H7 (cell line): ENCODE measurements around the gene GPR22. TPM values are rescaled to one million over a fixed set of nuclear protein-coding genes. Genes with fewer than 3 reads are reported as not detected.

Experiments
- DNase-seq: peaks from one replicate; pipeline ENCODE4 v3.0.0; 2012
- H3K27me3 ChIP-seq: 2 replicates; pipeline ENCODE4 v1.6.0; 2011; ENCODE audit warnings: mild to moderate bottlenecking, low read length; ENCODE audit not compliant: control insufficient read depth, insufficient read depth
- H3K36me3 ChIP-seq: replicated peaks from 2 replicates; pipeline ENCODE4 v1.5.1; 2011; ENCODE audit warnings: low read length; ENCODE audit not compliant: control insufficient read depth, insufficient read depth
- H3K4me3 ChIP-seq: 2 replicates; pipeline ENCODE4 v1.5.1; 2011; ENCODE audit warnings: low read depth, mild to moderate bottlenecking, control low read depth, low read length, moderate library complexity; ENCODE audit not compliant: insufficient read depth
- total RNA-seq: library from RNA; depleted of rRNA; stranded (reverse); fragments of >200 nt; shearing (Covaris generic); gene quantifications from 2 replicates; pipeline ENCODE4 v1.2.3, GENCODE V29; 2014; rRNA removed

The GPR22 gene
- total RNA-seq, 1 experiment from 2014 or later: not detected

DNA sequence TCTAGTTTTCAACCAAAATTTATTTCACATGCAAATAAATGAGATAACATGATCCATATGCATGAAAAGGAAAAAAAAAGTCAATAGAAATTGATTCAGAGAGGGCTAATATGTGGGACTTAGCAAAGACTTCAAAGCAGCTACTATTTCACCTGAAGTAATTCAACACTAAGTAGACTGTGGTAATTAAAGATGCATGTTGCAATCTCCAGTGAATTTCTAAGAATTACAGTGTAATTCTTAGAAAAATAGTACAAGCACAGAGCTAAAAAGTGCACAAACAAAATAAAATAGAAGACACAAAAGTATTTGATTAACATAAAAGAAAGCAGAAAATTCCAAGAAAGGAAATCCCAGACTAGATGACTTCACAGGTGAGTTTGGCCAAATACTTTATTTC is 25.7 kb downstream of the GPR22 start:
- no peaks in the 10 kb centered on the region for H3K27me3 ChIP-seq
- no peak for DNase-seq
- H3K4me3 ChIP-seq: no peak overlapping the region
- no peaks in the 10 kb centered on the region for H3K36me3 ChIP-seq

DNA sequence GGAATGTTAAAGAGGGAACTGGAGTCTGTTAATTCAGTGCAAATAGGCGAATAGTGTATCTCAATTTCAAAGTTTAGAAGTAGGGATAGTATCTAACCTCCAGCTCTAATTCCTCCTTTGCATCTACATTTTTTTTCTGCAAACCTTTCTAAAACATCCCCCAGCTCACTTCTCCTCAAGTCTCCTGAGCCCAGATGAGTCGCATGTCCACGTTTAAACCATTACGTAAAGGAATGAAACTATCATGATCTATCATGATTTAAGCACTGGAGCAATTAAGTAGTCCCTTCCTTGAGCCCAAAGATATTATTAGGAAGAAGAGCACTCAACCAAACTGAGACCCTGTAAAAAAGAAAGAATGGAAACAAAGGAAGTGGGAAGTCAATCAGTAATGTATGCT is 29.9 kb downstream of the GPR22 start:
- DNase-seq: no peak
- Histone ChIP-seq H3K27me3 (no peaks in the 10 kb centered on the region), H3K4me3 (no peak overlapping the region), H3K36me3 (no peaks in the 10 kb centered on the region)

DNA sequence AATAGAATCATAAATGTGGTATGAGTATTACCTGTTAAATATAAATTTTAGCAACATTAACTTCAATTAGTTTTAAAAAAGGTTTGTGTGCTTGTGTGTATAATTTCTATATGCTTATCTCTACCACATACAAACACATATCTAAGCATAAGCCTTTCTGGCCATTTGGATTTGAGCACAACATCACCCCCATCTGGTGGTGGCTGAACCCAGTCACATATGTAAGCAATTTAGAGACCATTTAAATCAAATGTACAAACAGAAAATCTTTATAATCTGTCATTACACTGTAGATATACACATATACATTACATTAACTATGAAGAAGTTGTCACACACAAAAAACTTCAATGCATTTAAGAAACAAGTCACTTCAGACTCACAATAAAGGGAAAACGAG is 31.7 kb downstream of the GPR22 start:
- peak; percentile 16 for DNase-seq
- Histone ChIP-seq H3K4me3 (no peak overlapping the region), H3K27me3 (no peaks in the 10 kb centered on the region), H3K36me3 (no peaks in the 10 kb centered on the region)

DNA sequence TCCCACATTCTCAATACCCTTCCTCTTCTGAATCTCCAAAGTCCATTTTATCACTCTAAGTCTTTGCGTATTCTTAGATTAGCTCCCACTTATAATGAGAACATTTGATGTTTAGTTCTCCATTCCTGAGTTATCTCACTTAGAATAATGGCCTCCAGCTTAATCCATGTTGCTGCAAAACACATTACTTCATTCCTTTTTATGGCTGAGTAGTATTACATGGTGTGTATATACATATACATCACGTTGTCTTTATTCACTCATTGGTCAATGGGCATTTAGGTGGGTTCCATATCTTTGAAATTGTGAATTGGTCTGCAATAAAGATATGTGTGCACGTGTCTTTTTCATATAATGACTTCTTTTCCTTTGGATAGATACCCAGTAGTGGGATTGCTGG is 32.3 kb downstream of the GPR22 start:
- Histone ChIP-seq H3K36me3 (no peaks in the 10 kb centered on the region), H3K27me3 (no peaks in the 10 kb centered on the region), H3K4me3 (no peak overlapping the region)
- DNase-seq: no peak

DNA sequence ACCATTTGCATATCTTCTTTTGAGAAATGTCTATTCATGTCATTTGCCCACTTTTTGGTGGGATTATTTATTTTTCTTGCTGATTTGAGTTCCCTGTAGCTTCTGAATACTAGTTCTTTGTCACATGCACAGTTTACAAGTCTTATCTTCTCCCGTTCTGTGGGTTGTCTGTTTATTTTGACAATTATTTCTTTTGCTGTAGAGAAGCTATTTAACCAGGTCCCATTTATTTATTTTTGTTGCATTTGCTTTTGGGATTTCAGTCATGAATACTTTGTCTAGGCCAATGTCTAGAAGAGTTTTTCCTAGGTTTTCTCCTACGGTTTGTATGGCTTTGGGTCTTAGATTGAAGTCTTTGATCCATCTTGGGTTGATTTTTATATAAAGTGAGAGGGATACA is 32.9 kb downstream of the GPR22 start:
- Histone ChIP-seq H3K36me3 (no peaks in the 10 kb centered on the region), H3K27me3 (no peaks in the 10 kb centered on the region), H3K4me3 (no peak overlapping the region)
- no peak for DNase-seq

DNA sequence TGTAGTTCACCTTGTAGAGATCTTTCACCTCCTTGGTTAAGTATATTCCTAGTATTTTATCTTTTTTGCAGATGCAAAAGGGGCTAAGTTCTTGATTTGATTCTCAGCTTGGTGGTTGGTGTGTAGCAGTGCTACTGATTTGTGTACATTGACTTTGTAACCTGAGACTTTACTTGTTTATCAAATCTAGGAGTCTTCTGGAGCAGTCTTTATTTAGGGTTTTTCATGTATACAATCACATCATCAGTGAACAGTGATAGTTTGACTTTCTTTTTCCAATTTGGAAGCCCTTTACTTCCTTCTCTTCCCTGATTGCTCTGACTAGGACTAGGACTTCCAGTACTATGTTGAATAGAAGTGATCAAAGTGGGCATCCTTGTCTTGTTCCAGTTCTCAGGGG is 33.8 kb downstream of the GPR22 start:
- Histone ChIP-seq H3K4me3 (no peak overlapping the region), H3K36me3 (no peaks in the 10 kb centered on the region), H3K27me3 (no peaks in the 10 kb centered on the region)
- DNase-seq: no peak

DNA sequence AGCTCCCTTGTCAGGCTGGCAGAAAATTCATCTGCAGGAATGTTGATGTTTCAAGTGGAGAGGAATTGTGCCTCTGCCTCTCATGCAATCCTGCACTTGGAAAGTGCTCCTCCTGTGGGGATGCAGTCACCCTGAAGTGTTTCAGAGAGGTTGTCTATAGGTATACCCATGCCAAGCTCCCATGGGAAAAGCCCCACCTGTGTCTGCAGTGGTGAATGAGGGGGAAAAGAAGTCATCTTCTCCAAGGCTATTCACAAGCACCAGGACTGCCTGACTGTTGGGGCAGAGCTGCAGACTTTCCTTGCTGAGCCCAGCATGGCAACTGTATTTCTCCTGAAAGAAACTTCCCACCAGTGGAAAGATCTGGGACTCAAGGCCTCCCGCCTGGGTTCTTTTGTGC is 35.5 kb downstream of the GPR22 start:
- no peaks in the 10 kb centered on the region for H3K27me3 ChIP-seq
- no peaks in the 10 kb centered on the region for H3K36me3 ChIP-seq
- no peak for DNase-seq
- H3K4me3 ChIP-seq: no peak overlapping the region

DNA sequence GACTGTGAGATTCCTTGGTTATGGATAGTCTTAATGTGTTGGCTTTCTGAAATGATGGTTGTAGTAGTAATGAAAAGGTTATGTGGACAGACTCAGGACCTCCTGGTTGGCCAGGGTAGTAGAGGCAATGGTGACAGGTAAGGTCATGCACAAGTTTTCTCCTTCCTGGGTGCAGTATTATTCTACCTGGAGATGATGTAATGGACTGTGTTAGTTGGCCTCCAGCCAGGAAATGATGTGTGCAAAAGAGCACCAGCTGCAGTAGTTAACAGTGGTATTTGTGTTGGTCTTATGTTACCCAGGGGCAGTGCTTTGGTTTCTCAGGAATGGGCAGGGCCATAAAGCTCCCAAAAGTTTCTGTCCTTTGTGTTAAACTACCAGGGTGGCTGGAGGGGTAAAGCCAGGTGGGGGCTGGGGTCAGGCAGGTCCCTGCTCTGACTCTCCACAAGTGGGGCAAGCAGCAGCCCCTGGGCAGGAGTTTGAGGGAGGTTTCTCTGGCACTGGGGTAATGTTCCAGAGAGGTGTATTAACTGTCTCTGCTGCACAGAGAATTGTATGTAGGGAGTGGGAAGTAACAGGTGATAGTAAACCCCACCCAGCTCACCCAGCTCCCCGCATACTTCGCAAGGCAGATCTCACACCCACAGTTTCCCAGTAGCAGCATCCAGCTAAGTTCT is 36.3 kb downstream of the GPR22 start:
- Histone ChIP-seq H3K36me3 (no peaks in the 10 kb centered on the region), H3K4me3 (no peak overlapping the region), H3K27me3 (no peaks in the 10 kb centered on the region)
- no peak for DNase-seq

DNA sequence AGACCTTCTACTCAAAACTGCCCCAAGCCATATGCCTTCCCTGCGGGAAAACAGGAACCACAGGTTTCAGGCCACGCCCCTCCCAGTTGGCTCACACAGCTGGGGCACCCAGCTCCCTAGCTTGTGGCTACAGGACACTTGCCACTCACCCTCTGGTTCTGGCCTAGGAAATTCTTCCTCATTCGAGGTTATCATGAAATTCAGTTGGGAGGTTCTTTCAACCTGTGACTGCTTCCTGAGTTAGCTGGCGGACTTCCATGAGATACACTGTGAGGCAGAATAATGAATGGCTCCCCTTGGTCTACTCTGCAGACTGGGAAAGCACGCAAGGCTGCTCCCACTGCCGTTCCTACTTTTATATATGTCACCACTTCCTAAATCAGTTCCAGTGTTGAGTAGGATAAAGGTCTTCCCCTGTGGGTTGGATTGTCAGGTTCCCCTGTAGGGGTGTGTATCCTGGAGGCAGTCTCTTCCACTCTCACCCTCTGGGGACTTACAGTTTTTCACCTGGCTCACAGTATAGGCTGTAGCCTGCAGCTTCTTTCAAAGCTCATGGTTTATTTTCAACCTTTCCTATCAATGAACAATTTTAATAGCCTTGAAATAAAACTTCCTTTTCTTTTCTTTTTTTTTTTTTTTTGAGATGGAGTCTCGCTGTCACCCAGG is 37.0 kb downstream of the GPR22 start:
- peak; percentile 7 for DNase-seq
- Histone ChIP-seq H3K27me3 (no peaks in the 10 kb centered on the region), H3K36me3 (no peaks in the 10 kb centered on the region), H3K4me3 (no peak overlapping the region)

Other genes with a start within 250 kb of the GPR22 start
- 13.5 and 18.4 TPM in 2 replicates for gene COG5, start 93.9 kb downstream of the GPR22 start, total RNA-seq
- 22.9 and 28.6 TPM in 2 replicates for gene DUS4L, start 93.9 kb downstream of the GPR22 start, total RNA-seq
- 26.8 and 31.0 TPM in 2 replicates for gene BCAP29, start 110.2 kb downstream of the GPR22 start, total RNA-seq
- gene SLC26A4, start 190.8 kb downstream of the GPR22 start, total RNA-seq: 0.04 TPM in 1 of 2 replicates, not detected in the other